DND-41 (cell line): ENCODE data around the gene KITLG.

Source experiments
- EZH2 ChIP-seq: IDR thresholded peaks from 3 replicates; pipeline ENCODE4 v1.6.1; 2012; ENCODE audit warnings: borderline replicate concordance, low read depth, mild to moderate bottlenecking, moderate library complexity, low read length, inconsistent platforms; ENCODE audit not compliant: severe bottlenecking
- TF ChIP-seq, protein P1 (sequence below): IDR thresholded peaks from 2 replicates; pipeline ENCODE4 v1.5.1; 2012; ENCODE audit warnings: borderline replicate concordance, low read length, moderate library complexity, mild to moderate bottlenecking; ENCODE audit not compliant: poor library complexity, severe bottlenecking; ENCODE audit errors: extremely low read depth

DNA sequence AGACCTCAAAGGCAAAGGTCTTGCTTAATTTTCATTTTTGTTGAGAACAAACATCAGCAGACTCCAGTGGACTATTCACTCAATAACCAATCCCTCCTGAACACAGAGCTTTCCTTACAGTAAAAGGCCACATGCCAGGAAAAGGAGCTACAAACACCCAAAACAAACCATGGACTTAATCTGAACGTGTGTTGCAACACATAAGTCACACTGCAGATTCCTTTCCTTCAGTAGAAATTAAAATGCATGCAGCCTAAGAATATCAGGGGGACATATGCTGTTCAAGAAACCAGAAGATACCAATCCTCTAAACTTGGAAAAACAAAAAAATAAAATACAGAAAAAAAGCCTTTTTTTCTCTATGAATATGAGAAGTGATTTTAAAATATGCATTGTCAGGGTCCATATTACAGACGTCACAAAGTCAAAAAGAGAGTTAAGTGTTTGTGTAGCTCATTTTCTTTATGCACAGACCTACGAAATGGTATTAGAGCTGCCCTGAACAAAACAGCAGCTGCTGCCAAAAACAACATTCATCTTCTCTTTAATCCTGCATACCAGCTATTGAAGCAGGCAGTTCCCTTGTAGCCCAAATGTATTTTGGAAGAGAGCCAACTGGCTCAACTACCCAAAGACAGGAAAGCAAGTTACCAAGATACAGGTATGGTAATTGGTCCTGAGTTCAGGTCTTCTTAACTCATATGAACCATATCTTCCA is 26.2 kb downstream of the KITLG start:
- TF ChIP-seq, protein P1, sequence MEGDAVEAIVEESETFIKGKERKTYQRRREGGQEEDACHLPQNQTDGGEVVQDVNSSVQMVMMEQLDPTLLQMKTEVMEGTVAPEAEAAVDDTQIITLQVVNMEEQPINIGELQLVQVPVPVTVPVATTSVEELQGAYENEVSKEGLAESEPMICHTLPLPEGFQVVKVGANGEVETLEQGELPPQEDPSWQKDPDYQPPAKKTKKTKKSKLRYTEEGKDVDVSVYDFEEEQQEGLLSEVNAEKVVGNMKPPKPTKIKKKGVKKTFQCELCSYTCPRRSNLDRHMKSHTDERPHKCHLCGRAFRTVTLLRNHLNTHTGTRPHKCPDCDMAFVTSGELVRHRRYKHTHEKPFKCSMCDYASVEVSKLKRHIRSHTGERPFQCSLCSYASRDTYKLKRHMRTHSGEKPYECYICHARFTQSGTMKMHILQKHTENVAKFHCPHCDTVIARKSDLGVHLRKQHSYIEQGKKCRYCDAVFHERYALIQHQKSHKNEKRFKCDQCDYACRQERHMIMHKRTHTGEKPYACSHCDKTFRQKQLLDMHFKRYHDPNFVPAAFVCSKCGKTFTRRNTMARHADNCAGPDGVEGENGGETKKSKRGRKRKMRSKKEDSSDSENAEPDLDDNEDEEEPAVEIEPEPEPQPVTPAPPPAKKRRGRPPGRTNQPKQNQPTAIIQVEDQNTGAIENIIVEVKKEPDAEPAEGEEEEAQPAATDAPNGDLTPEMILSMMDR: no peak
- no peak for TF ChIP-seq EZH2
